Astrocyte of the cerebellum (primary cell): Measurements from ENCODE around the gene CXCR6.

Experiments used
- DNase-seq: peaks from one replicate; pipeline ENCODE4 v3.0.0-alpha.2; 2011; ENCODE audit warnings: low read depth
- H3K4me3 ChIP-seq: 2 replicates; pipeline ENCODE4 v1.5.1; 2011; ENCODE audit warnings: mild to moderate bottlenecking, low read depth, low read length, moderate library complexity
- CTCF ChIP-seq: IDR thresholded peaks from 2 replicates; pipeline ENCODE4 v1.5.1; 2012; ENCODE audit warnings: low read length, low read depth, moderate library complexity, mild to moderate bottlenecking; ENCODE audit errors: missing control alignments
- in situ Hi-C: cut with HindIII; loops from 2 replicates; pipeline ENCODE4 v1.10.0; 2017; ENCODE audit warnings: low sequenced_read_pairs

CXCR6 gene

DNA sequence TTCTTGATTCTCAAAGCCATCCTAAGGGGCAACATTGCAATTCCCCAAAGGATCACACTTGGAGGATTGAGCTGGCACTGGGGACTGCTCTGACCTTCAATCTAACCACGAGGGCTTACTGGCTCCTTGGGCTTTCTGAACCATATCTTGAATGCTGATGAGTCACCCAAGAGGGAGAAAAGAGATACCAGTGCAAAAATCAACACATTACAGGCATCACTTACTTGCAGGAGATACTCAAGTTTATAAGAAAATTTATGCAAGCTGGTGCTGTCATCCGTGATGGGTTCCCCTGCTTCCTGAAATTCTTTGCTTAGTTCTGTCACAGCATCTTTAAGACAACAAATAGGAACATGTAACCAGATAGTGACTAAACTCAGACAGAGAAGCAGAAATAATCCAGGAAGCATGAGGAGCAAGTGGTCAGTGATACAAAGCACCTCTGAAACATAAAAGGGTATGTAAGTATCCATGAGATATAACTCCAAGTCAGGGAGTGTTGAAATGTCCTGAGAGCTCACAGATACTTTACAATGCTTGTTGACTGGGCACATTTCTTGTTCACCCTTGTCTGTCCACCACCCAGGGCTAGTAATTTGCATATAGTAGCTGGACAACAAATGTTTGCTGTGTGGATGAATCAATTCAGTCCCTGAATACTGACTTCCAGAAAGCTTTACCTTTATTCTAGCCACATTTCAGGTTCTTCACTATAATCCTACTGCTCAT is 38.2 kb downstream of the CXCR6 start:
- no peak for DNase-seq
- H3K4me3 ChIP-seq: no peak overlapping the region
- in situ Hi-C loops: loop anchor here (5.0 kb wide), 1 partner anchor 96 kb away; no protein-coding TSS in a partner anchor
- TF ChIP-seq CTCF: no peak

DNA sequence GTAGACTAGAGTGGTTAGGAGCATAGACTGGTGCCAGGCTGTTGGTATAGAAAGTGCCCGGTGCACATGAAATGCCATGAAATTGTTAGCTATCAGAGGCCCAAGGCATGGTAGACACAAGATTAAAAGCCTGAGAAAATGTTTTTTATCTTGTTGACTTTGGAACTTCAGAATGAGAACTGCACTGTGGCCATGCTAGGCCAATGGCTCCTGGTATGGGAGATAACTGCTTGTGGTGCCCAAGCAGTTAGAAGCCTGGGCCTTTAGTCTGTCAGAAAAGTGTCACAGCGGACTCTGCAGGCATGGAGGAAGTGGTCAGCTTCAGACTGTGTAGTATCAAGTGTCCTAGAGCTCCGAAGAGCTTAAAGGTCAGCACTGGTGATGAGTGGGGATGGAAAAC is 40.5 kb downstream of the CXCR6 start:
- TF ChIP-seq CTCF: no peak
- in situ Hi-C loops: loop anchor here (5.0 kb wide), 1 partner anchor 94 kb away; no protein-coding TSS in a partner anchor
- H3K4me3 ChIP-seq: no peak overlapping the region
- DNase-seq: no peak

- DNase-seq: no peak
- in situ Hi-C loops: loop anchor here (5.0 kb wide), 1 partner anchor 93 kb away; no protein-coding TSS in a partner anchor
- TF ChIP-seq CTCF: no peak
- H3K4me3 ChIP-seq: no peak overlapping the region
Observed at GRCh38 chr3:45984331-45985312, 41.4 kb downstream of the CXCR6 start.

DNA sequence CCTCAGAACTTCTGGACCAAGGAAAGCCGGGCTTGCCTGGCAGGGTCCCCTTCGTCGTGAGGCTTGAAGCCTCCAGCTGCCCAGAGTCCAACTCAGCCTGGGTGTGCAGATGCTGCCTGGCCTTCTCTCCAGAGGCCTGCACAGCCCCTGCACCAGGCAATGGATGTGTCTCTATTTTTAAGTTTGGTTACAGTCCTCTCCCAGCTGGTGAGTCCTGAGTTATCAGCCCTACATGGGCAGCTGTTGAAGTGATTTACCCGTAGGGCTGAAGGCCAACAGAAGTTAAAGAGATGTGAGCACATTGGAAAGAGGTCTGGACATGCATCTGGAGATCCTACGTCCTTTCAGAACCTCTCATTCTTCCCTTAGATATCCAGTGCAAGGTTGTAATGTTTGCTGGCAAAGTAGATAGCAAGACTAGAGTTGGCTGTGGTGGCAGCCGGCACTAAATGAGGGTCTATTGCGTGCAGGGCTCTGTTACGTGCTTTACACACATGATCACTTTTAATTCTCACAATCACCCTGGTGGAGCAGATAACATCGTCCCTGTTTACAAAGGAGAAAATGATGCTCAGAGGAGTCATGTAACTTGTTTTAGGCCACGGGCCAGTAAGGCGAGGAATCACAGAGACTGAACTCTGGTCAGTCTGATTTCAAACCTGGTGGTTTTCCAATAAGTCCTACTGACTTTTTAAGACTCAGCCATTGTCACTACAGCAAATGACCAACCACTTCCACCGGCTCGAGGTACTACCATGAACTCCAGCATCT is 42.5 kb downstream of the CXCR6 start:
- no peak overlapping the region for H3K4me3 ChIP-seq
- in situ Hi-C loops: no loop called here
- no peak for TF ChIP-seq CTCF
- DNase-seq: no peak

GRCh38 chr3:45986303-45986982 is 43.2 kb downstream of the CXCR6 start:
- no peak for TF ChIP-seq CTCF
- DNase-seq: no peak
- H3K4me3 ChIP-seq: no peak overlapping the region
- in situ Hi-C loops: no loop called here
